Panc1 (cell line): ENCODE results near the gene AHNAK. TPM values are rescaled to one million over a fixed set of nuclear protein-coding genes. Genes with fewer than 3 reads are reported as not detected.

Experiments used
- ATAC-seq: fragments of 200-7000 bp; cut with Tn5 transposase; 2 replicates; pipeline ENCODE4 v1.9.1; 2020; ENCODE audit warnings: mild to moderate bottlenecking, moderate library complexity
- BruUV-seq: library from RNA; stranded (reverse); fragments of 400-500 nt; replicated peaks from 2 replicates; lab custom pipeline; 2021; lab: Mats Ljungman, UMichigan
- CTCF ChIA-PET: fragments of 300-600 bp; sonication (Branson Sonifier 250); formaldehyde crosslinking; loops from one replicate; lab custom pipeline; 2022; ENCODE audit warnings: antibody characterized with exemption; lab: Charles Lee
- POLR2A ChIA-PET: fragments of 300-600 bp; sonication (Branson Sonifier 250); formaldehyde crosslinking; loops from one replicate; lab custom pipeline; 2022; ENCODE audit warnings: antibody characterized with exemption; lab: Charles Lee
- DNase-seq: peaks from one replicate; pipeline ENCODE4 v3.0.0-alpha.2; 2010; ENCODE audit warnings: low read depth, low spot score
- H3K27ac ChIP-seq: 2 replicates; pipeline ENCODE4 v1.5.1; 2011; ENCODE audit warnings: mild to moderate bottlenecking, low read length, inconsistent platforms
- H3K27me3 ChIP-seq: fragments of 200-500 bp; sonication (Bioruptor generic); 2 replicates; pipeline ENCODE4 v1.6.0; 2014; ENCODE audit warnings: low read length, inconsistent platforms; ENCODE audit not compliant: control insufficient read depth, insufficient read depth
- H3K36me3 ChIP-seq: fragments of 200-500 bp; sonication (Bioruptor generic); 2 replicates; pipeline ENCODE4 v1.5.1; 2014; ENCODE audit warnings: inconsistent platforms, mild to moderate bottlenecking, low read length, moderate library complexity; ENCODE audit not compliant: control insufficient read depth, insufficient read depth
- H3K4me1 ChIP-seq: 2 replicates; pipeline ENCODE4 v1.5.1; 2011; ENCODE audit warnings: inconsistent platforms, mild to moderate bottlenecking, low read length, moderate library complexity; ENCODE audit not compliant: control insufficient read depth, insufficient read depth
- H3K4me3 ChIP-seq, 2 experiments: 2 replicates each; pipeline ENCODE4 v1.5.1; 2011 to 2012; ENCODE audit warnings: low read depth in 2 of 2, low read length in 2 of 2, mild to moderate bottlenecking in 2 of 2, inconsistent platforms in 1 of 2, moderate library complexity in 1 of 2
- H3K9me3 ChIP-seq: fragments of 200-500 bp; sonication (Bioruptor generic); 2 replicates; pipeline ENCODE4 v1.5.1; 2014; ENCODE audit warnings: low read depth, mild to moderate bottlenecking, inconsistent platforms, low read length, moderate library complexity; ENCODE audit not compliant: control insufficient read depth, insufficient read depth
- POLR2AphosphoS5 ChIP-seq: IDR thresholded peaks from 2 replicates; pipeline ENCODE4 v1.6.1; 2012; ENCODE audit warnings: mild to moderate bottlenecking, low read depth, low read length, moderate library complexity
- SIN3A ChIP-seq: IDR thresholded peaks from 2 replicates; pipeline ENCODE4 v1.6.1; 2012; ENCODE audit warnings: low read depth, mild to moderate bottlenecking, low read length, moderate library complexity, borderline replicate concordance; ENCODE audit not compliant: insufficient read depth
- TCF7L2 ChIP-seq: IDR thresholded peaks from 2 replicates; pipeline ENCODE4 v1.6.1; 2011; ENCODE audit warnings: mild to moderate bottlenecking, low read depth, low read length, inconsistent platforms
- in situ Hi-C: cut with HindIII; loops from 2 replicates; pipeline ENCODE4 v1.10.0; 2016; ENCODE audit warnings: low sequenced_read_pairs, low pct_unique_long_range_greater_than_20kb
- intact Hi-C: fragments of 100-400 bp; cut with micrococcal nuclease; formaldehyde crosslinking; loops from one replicate; pipeline ENCODE4 v1.10.0; 2022; ENCODE audit not compliant: unreplicated experiment
- total RNA-seq: library from RNA; stranded (reverse); gene quantifications from one replicate; pipeline ENCODE4 v1.2.1, GENCODE V29; 2021; ENCODE audit not compliant: unreplicated experiment
- TF ChIP-seq, protein P1 (sequence below), 2 experiments: IDR thresholded peaks; 2 replicates each; pipeline ENCODE4 v1.6.1; 2011 to 2012; ENCODE audit warnings: low read depth in 2 of 2, control low read depth in 1 of 2, low read length in 1 of 2, mild to moderate bottlenecking in 1 of 2, moderate library complexity in 1 of 2; ENCODE audit not compliant: insufficient read depth in 1 of 2
- TF ChIP-seq, protein P2 (sequence below): fragments of 450-650 bp; IDR thresholded peaks from 2 replicates; pipeline ENCODE4 v1.5.1; 2017; ENCODE audit warnings: mild to moderate bottlenecking

Gene AHNAK
- total RNA-seq, 1 experiment from 2014 or later, result 844 TPM

- POLR2A ChIA-PET, result interaction anchor here (0.7 kb wide), 1 partner anchor 115 kb away, joined by 8 read pairs; no protein-coding TSS in a partner anchor
- H3K36me3 ChIP-seq, result no peaks in the 10 kb centered on the region
Measured at GRCh38 chr11:62438641-62439040, 108.0 kb downstream of the AHNAK start.

GRCh38 chr11:62437616-62438015 lies 109.0 kb downstream of the AHNAK start:
- CTCF ChIA-PET, result no interaction called here
- no peaks in the 10 kb centered on the region for H3K36me3 ChIP-seq
- POLR2A ChIA-PET, result no interaction called here
- H3K27me3 ChIP-seq, result no peaks in the 10 kb centered on the region
- intact Hi-C loops (no loop called here), in situ Hi-C loops (no loop called here)
- no peak overlapping the region for H3K4me3 ChIP-seq
- no peaks in the 10 kb centered on the region for H3K9me3 ChIP-seq
- DNase-seq, result no peak
- no peak for ATAC-seq
- peak overlapping the region; percentile 71; the same call in 1 of the 2 replicates for H3K27ac ChIP-seq
- H3K4me1 ChIP-seq, result peaks cover 48% of the 10 kb centered on the region
- BruUV-seq, result no TSS peak
- no peak for TF ChIP-seq SIN3A
- TF ChIP-seq TCF7L2, result no peak
- TF ChIP-seq, protein P1, sequence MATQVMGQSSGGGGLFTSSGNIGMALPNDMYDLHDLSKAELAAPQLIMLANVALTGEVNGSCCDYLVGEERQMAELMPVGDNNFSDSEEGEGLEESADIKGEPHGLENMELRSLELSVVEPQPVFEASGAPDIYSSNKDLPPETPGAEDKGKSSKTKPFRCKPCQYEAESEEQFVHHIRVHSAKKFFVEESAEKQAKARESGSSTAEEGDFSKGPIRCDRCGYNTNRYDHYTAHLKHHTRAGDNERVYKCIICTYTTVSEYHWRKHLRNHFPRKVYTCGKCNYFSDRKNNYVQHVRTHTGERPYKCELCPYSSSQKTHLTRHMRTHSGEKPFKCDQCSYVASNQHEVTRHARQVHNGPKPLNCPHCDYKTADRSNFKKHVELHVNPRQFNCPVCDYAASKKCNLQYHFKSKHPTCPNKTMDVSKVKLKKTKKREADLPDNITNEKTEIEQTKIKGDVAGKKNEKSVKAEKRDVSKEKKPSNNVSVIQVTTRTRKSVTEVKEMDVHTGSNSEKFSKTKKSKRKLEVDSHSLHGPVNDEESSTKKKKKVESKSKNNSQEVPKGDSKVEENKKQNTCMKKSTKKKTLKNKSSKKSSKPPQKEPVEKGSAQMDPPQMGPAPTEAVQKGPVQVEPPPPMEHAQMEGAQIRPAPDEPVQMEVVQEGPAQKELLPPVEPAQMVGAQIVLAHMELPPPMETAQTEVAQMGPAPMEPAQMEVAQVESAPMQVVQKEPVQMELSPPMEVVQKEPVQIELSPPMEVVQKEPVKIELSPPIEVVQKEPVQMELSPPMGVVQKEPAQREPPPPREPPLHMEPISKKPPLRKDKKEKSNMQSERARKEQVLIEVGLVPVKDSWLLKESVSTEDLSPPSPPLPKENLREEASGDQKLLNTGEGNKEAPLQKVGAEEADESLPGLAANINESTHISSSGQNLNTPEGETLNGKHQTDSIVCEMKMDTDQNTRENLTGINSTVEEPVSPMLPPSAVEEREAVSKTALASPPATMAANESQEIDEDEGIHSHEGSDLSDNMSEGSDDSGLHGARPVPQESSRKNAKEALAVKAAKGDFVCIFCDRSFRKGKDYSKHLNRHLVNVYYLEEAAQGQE (IDR thresholded peaks at IDR 0.05; ENCODE audit: insufficient read depth in 1 of 2, low read depth in 2 of 2, low read length in 1 of 2), result no peak
- TF ChIP-seq, protein P2, sequence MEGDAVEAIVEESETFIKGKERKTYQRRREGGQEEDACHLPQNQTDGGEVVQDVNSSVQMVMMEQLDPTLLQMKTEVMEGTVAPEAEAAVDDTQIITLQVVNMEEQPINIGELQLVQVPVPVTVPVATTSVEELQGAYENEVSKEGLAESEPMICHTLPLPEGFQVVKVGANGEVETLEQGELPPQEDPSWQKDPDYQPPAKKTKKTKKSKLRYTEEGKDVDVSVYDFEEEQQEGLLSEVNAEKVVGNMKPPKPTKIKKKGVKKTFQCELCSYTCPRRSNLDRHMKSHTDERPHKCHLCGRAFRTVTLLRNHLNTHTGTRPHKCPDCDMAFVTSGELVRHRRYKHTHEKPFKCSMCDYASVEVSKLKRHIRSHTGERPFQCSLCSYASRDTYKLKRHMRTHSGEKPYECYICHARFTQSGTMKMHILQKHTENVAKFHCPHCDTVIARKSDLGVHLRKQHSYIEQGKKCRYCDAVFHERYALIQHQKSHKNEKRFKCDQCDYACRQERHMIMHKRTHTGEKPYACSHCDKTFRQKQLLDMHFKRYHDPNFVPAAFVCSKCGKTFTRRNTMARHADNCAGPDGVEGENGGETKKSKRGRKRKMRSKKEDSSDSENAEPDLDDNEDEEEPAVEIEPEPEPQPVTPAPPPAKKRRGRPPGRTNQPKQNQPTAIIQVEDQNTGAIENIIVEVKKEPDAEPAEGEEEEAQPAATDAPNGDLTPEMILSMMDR, result no peak
- no peak for TF ChIP-seq POLR2AphosphoS5

More at GRCh38 chr11:62438641-62439040, 108.0 kb downstream of the AHNAK start:
- Histone ChIP-seq H3K27ac (peak overlapping the region; percentile 79), H3K4me1 (peaks cover 39% of the 10 kb centered on the region), H3K4me3 (no peak overlapping the region), H3K27me3 (no peaks in the 10 kb centered on the region), H3K9me3 (no peaks in the 10 kb centered on the region)
- DNase-seq, result no peak
- CTCF ChIA-PET, result no interaction called here
- in situ Hi-C loops (no loop called here), intact Hi-C loops (no loop called here)
- no peak for ATAC-seq
- TF ChIP-seq POLR2AphosphoS5 (no peak), TCF7L2 (no peak), SIN3A (no peak)
- TF ChIP-seq, protein P1 (IDR thresholded peaks at IDR 0.05; ENCODE audit: insufficient read depth in 1 of 2, low read depth in 2 of 2, low read length in 1 of 2), result no peak
- TF ChIP-seq, protein P2, result no peak
- BruUV-seq, result no TSS peak
